Mammary epithelial cell (primary cell): ENCODE data around the gene KCNN3.

Experiments
- CTCF ChIP-seq, 2 donors: IDR thresholded peaks in 1 of 2; conservative IDR thresholded peaks in 1 of 2; 2 replicates each; pipeline ENCODE4 v1.5.1; 2011 to 2012; ENCODE audit warnings: inconsistent platforms in 2 of 2, low read length in 2 of 2, mild to moderate bottlenecking in 2 of 2, control low read depth in 1 of 2, low read depth in 1 of 2; ENCODE audit not compliant: insufficient read depth in 1 of 2; ENCODE audit errors: extremely low read depth in 1 of 2
- EZH2 ChIP-seq: IDR thresholded peaks from 2 replicates; pipeline ENCODE4 v1.6.1; 2012; ENCODE audit warnings: low read length, inconsistent platforms, borderline replicate concordance

GRCh38 chr1:154718566-154718965 lies 151.5 kb downstream of the KCNN3 start:
- TF ChIP-seq CTCF (conservative IDR thresholded peaks at IDR 0.05 in 1 of 2, IDR thresholded peaks at IDR 0.05 in 1 of 2; ENCODE audit: extremely low read depth in 1 of 2, insufficient read depth in 1 of 2, low read depth in 1 of 2, low read length in 2 of 2) (no peak), EZH2 (no peak)
